ENCODE data around the gene CUBN.
"Not testable (repeated sequence)": the region's sequence is repeated elsewhere in the genome, so short reads cannot be mapped to it uniquely, and the experiment has no call there.

Gene CUBN

DNA sequence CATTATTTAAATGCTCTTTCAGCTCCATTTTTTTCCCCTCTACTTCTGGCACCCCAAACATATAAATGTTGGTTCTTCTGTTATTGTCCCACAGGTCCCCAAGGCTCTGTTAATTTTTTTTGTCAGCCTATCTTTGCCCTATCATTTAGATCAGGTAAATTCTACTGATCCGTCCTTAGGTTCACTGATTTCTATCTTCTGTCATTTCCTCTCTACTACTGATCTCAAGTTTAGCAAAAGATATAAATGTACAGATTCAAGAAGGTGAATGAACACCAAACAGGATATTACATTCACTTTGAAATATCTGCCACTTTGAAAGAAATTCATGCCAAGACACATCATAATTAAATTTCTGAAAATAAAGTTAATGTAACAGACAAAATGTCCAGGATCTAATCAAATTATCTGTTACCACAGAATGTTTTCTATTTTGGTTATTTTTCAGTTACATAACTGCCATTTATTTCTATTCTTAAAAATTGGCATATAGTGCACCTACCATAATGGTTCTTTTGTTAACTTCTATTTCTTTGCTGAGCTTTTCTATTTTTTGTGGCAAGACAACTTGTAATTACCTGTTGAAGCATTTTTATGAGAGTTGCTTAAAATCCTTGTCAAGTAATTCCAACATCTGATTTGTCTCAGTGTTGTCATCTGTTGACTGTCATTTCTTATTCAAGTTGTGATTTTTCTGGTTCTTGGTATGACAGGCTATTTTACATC is 12.1 kb upstream of the CUBN start:
- DNase-seq (ENCODE audit: low read depth) = no peak

DNA sequence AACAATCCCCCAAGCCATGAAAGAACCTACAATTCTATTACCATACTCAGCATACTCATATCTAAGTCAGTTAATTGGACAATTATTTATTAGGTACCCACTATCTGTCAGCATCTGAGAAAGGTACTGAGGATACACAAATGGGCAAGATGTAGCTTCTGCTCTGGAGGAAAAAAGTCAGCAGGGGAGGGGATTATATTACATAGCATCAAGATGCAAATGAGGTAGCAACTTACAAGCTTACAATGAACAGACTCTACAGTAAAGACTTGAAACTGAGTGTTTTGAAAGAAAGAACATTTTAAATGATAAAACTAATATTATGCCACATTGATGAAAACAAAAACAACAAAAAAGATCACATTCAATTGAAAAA is 10.8 kb upstream of the CUBN start:
- DNase-seq (ENCODE audit: low read depth) = no peak

DNA sequence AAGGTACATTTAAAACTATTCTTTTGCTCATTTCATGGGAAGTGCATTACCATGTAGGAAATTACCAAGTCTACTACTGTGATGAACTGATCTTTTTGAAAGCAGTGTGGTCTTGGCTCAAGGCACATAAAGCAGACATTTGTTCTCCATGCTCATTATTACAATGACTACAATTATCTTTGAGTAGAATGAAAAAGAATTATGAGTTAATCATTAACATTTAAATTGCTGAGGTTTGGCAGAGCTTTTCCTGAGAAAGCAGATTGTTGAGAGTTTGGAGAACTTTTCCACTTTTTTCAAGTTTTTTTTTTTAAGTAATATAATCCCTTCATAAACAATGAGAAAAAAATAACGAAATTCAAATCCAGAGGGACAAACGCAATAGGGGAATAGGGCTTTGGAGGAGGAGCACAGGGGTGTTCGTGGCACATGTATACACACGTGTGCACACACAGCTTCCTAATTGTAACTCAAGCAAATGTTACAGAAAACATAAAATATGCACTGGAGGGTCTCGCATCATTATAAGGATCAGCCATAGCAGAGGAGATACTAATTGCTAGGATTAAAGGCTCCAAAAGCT is 8.9 kb upstream of the CUBN start:
- no peak for DNase-seq (ENCODE audit: low read depth)

DNA sequence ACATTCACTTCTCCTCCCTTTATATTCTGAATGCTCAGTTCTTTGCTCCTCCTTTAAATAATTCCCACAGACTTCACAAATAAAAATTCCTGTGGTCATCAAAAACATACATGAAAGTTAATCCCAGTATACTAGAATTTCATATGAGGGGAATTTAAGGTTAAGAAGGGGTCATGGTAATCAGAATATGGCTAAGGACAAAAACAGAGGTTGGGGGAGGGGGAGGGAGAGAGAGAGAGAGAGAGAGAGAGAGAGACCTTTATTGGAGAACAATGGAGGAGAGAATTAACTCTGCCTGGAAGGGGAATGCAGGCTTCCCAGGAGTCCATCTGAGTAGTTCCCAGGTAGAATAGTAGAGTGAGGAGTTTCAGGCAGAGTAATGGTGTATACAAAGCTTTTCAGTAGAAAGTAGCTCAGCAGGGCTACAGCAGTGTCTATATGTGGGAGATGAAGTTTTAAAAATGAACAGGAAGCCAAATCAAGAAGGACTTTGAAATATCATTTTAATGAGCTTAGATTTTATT is 5.2 kb upstream of the CUBN start:
- DNase-seq (ENCODE audit: low read depth) = no peak

DNA sequence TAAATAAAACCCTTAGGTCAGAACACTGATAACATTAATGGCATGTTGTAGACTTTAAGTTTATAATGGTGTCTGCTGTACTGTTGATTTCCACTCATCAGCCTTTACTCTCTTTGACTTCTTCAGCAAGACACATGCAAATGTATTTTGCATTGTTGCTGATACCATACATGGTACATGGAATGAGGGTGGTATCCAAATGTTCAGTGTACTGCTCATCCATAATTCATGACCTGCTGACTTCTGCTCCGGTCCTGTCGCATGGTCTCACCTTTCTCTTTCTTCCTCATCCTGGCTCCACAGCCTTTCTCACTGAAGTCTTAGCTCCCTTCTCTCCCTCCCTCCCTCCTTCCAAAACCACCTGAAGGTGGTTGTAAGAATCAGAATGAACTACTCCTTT is 4.7 kb upstream of the CUBN start:
- no peak for DNase-seq (ENCODE audit: low read depth)

DNA sequence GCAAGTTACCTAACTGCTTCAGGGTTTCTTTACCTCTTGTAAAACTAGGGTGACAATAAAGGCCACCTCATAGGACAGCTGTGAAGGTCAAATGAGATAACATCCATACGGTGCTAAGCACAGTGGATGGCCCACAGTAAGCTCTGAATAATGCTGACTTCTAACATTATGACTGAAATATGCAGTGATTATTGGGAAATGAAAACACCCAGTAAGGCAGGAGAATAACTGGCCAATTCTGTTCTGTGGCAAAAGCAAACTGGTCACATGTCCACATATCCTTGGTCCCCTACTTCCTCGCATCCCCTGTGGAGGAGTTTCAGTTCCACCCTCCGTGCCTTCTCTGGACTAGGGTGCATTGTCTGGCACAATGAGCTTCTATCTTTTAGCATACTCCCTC is 1.4 kb downstream of the CUBN start:
- DNase-seq (ENCODE audit: low read depth) = no peak

DNA sequence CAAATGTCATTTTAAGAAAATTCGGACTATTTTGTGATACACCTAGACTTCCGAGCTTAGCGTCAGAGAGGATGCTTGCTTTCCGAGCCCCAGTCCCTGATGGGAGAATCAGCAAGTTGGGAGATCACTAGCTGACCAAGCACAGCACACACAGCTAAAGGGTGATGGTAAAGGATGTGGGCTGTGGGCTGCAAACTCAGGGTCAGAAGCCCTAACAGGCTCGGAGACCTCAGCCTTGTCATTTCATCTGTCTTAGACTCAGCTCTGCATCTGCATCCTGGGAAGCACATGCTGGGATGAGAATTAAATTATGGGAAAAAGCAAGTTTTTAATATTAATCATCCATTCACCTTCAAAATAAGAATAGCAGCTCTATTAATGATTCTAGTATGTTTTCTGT is 3.3 kb downstream of the CUBN start:
- DNase-seq (ENCODE audit: low read depth) = no peak

DNA sequence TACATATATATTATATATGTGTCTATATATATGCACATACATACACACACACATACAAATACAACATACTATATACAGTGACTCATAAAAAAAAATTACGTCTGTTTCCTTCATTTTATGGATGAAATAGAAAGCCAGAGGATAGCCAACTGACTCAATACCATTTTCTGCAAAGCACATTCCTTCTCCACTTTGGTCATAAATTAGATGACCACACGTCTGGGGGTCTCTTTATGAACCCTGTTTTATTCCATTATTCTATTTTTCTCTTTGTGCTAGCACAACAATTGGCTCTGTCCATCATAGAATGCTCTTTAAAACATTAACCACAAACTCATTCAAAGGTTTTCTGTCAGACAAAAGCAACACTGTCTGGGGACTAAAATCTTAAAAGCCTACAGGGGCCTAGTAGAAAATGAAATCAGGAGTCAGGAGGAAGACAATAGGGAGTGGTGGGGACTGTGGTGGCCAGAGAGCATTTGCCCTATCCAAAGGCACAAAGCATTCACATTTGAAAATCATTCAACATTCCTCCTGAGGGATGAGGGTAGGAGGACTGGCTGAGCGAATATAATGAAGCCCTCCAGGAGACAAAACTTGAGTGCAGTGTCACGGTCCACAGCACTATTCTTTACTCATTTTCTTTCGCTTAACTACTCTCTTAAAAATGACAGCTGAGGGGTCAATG is 4.3 kb downstream of the CUBN start:
- DNase-seq (ENCODE audit: low read depth) = no peak

DNA sequence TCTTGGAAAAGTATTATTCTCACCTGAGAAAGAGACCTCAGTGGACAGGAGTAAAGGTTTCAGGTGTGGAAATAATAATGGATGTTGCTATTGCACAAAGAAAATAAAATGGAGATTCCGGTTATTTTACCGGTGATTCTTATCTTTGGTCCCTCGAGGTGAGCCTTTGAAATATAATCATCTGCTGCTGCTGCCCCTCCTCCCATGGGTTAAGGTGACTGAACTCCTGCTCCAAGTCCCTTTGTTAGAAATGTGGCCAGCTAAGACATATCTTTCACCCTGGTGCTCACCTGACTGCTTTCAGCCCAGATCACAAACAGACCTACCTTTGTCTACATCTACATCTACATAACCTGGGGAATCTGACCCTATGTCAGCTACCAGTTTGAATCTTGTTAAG is 5.7 kb downstream of the CUBN start:
- no peak for DNase-seq (ENCODE audit: low read depth)

DNA sequence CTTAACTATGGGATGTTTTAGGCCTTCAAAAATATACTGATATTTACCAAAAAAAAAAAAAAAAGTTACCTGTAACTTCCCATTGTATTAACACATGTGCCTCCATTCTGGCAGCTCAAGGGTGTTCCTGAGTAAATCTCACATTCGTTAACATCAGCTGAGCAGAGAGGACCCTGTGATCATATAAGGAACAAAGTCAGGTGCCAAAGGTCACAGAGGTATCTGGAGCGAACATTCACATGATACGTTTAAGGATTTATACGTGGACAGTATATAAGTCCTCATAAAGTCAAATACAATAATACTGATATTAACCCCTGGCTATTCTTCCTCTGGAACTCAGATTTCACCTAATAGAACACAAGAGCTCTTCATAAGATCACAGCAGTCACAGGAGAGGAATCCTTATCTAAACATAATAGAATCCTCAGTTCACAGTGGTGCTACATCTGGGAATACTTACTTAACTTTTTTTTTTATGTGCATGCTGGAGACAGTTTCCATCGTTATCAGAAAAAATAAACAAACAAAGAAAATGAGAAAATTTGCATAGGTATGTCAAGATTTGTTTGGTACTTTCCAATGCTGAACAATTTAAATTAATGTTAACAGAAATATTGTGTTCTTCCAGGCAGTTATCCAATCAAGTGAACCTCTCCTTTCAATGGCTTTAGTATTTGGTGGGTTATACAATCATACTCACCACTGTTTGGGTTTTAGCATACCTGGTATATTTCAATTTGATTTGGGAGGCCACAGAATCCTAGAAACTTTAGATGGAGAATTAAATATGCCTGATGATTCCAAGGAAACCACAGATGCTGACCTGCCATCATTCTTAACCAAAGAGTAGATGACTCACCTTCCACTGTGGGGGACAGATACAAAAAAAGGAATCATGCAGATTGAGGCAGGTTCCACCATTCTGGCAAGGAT is 6.6 kb downstream of the CUBN start:
- no peak for DNase-seq (ENCODE audit: low read depth)

DNA sequence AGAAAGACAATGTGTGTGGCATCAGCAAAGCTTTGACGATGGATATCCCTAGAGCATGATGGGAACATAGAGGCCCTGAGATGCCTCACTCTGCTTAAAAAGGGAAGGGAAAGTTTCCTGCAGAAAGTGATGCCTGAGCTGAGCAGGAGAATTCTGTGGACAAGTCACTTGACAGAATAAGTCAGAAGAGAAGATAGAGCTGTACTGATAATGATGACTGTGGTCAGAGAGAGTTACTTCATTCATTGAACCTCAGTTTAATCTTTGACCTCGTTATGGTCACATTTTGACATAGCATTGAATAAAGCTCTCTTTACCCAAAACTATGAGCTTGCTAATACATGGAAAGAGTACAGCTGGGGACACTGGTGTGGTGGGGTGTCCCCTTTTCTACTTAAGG is 7.6 kb downstream of the CUBN start:
- DNase-seq (ENCODE audit: low read depth) = no peak

DNA sequence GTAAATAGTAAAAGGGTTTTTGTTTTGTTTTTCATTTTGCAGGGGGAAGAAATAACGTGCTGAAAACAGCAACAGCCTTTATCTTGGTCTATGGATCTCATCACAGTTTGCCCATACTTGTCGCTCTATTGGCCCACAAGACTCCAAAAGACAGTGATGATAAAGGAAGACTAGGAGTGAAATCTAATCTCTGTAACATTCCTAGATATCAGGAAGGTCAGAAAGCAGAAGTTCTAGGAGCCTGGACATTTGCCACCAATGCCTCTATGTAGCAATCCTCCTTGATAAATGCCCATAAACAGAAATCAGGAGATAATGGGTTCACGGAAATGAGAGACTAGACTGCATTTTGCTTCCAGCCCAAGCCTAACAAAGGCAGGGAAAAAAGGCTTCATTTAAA is 8.9 kb downstream of the CUBN start:
- no peak for DNase-seq (ENCODE audit: low read depth)

DNA sequence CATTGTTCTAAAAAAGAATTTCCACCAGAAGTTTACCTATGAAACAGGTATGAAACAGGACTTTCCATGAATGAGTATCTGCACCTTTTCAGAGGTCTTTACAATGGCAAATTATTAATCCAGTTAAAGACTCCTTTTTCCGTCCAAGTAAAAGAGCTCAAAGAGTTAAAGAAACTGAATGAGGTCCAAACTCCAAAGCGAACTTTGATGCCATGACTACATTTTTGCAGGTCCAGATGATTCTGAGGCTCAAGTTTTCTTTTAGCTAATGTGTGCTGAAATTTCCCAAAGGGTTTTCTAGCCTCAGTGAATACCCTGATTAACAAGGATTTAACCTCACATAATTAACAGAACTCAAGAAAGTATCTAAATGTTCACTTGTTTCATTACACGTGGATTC is 9.8 kb downstream of the CUBN start:
- DNase-seq (ENCODE audit: low read depth) = no peak

DNA sequence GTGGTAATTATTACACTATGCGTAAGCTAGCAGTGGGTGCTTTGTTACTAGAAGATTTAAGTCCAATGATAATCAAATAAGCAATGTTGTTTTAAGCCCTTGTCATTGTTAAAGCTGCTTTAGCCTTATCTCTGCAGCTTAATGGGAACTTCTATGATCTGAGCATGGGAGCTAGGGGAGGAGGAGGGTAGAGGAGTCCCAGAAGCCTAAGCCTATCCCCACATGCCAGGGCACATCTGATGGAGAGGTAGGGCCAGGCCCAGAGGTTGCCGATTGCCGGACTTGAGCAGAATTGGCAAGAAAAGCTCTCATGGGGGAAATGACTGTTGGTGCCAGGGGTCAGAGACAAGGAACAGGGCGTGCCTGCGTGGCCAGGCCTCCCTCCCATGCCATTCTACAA is 13.4 kb downstream of the CUBN start:
- no peak for DNase-seq (ENCODE audit: low read depth)

DNA sequence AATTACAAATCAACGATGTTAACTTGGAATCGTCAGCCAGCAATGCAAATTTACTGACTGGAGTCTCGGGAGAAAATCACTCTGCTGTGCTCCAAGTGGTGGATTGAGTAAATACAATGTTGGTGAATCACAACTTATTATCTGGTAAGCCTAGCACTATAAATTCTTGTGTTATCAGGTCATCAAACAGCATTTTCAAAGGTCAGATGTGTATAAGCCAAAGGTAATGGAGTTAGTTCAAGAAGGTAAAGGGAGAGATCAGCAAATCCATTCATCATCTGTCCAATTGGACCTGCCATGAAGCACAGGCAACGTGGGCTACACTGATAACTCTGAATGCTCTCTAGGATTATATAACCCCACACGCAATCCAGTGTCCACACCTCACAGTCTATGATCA is 13.9 kb downstream of the CUBN start:
- peak; percentile 15 for DNase-seq (ENCODE audit: low read depth)

DNA sequence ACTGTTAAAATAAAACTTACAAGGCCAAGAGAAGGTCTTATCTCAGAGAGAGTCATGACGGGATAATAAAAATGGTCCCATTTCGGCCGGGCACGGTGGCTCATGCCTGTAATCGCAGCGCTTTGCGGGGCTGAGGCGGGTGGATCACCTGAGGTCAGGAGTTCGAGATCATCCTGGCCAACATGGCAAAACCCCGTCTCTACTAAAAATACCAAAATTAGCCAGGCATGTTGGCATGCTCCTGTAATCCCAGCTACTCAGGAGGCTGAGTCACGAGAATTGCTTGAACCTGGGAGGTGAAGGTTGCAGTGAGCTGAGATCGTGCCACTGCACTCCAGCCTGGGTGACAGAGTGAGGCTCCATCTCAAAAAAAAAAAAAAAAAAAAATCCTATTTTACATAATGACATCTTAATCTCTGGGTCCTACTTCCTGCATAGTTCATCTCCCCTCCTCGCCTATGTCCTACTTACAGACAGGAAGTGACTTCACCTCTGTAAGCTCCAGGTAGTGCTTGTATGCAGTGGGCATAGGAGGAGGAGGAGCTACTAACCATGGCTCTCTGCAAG is 14.7 kb downstream of the CUBN start:
- DNase-seq (ENCODE audit: low read depth) = not testable (repeated sequence)

DNA sequence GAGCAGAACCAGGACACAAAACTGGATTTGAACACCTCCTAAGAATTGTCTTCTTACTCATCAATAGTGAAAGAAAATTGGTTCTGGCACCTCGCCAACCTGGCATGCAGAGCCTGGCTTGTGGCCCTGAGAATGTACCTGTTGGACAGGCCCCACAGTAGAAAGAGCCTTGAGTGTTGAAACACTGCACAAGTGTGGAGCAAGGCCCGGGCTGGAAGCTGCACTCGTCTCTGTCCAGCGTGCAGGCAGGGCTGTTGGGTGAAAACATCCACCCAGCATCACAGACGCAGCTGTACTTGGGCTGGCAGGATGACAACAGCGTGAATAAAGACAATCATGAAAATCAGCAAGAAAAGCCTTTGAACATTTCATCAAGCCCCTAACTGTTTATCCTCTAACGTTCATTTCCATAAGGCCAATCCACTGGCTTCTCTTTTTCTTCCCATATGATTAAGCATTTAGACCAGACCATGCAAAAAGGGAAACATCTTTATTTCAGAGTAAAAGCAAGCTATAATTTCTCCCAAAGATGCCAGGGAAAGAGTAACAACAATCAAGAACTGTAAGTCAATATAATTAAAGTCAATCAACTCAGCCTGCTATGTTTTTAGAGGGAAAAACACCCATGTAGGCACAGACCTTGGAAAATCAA is 15.6 kb downstream of the CUBN start:
- DNase-seq (ENCODE audit: low read depth) = no peak

DNA sequence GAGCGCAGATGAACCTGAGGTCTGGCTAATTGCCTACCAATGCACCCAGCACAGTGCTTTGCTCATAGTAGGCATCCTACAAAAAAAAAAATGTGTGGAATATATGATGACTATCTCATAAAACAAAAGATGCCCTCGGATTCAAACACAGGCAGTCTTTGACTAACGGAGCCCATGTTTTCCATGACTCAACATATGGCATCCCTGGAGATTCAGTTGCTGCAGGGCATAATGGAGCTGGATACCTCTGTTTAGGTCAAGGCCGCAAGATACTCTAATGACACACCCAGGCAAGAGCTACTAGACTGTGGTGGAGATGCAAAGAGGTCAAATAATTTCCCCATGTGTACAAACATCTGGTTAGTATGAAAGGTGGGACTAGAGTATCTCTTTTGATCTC is 16.3 kb downstream of the CUBN start:
- DNase-seq (ENCODE audit: low read depth) = no peak

DNA sequence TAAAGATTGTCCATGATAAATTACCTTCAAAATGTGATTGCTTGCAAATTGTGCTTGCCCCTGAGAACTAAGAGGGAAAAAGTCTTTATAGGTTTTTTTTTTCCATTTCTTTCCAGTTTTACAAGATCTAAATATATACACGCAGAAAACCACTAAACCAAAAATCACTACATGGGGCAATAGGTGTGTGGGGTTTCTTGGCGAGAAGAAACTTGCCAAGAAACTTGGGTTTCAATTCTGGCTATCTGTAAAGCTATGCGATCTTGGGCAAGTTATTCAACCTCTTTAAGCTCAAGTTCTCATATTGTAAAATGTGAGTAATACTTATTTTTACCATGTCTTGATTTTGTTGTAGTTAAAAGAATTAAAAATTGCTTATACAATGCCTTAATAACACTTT is 17.0 kb downstream of the CUBN start:
- no peak for DNase-seq (ENCODE audit: low read depth)

DNA sequence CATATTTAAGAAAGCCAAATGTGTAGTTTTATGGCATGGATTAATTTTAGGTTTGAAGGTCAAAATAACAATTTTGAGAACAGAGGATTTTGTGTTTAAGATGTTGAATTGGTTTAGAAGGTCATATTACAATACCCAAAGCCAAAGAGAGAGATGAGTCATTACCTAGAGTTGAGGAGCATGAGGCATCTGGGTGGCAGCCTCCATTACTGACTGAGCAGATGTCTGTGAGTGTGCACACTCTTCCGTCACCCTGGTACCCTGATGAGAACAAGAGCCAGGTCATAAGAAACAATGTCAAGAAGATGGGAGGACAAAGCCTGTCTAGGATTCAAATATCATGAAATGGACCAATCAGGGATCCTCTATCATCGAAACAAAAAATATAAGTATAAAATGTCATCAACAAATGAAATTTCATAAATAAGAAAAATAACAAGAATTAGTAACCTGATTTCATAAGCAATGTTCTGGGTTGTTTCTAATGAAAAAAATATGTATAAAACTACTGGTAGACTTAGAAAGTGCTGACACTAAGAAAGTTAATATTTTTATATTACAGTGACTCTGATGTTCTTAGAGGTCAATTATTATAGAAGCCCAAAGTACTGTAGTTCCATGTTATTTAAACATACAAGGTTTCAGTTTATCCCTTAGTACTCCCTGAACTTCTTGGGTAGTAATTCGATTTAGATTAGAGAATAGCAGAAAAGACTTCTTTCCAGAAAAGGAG is 20.0 kb downstream of the CUBN start:
- no peak for DNase-seq (ENCODE audit: low read depth)

DNA sequence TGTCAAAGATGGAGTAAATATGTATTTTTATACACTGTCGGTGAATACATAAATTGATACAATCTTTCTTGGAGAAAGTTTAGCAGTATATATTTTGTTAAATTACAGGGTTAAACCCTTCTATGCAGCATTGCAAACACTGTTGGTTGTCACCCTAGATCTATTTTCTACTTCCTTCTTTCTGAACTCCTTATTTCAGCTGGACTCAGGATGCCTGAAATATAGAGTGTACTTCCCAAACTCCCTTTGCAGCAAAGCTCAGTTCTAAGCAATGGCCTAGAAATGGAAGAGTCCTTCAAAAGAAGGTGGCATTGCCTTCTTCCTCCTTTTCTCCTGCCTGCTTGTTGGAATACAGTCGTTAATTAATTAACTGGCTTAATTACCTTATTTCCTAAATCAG is 20.6 kb downstream of the CUBN start:
- no peak for DNase-seq (ENCODE audit: low read depth)

Data from HS-27A (cell line).